GM18873 (cell line): ENCODE measurements around the gene CDCA4.

Source experiments
- ATAC-seq: cut with Tn5 transposase; IDR thresholded peaks from one replicate; pipeline ENCODE4 v1.9.1; 2021; ENCODE audit warnings: mild to moderate bottlenecking, moderate library complexity, moderate number of reproducible peaks; ENCODE audit not compliant: unreplicated experiment, low FRiP score

The CDCA4 gene

GRCh38 chr14:105059035-105059924 is 38.4 kb upstream of the CDCA4 start:
- ATAC-seq: no peak

DNA sequence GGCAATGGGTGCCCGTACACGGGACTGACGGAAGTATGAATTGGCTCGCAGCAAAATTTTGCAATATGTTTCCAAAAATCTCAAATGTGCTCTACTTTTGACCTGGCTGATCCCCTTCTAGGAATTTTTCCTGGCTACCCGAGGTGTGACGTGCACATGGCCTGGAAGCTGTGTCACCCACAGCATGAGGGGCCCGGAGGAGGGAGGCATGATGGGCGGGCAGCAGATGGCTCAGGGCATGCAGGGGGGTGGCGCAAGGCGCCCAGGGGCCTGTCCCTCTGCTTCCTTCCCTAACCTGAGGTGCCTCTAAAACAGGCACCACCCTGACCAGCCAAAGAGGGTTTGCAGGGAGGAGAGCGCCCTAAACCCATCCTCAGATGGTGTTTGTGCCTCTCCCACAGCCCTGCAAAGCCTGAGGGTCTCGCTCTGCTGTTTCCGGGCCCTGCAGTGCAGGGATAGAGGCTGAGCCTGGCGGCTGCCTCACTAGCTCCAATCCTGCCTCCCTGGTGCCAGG is 37.7 kb upstream of the CDCA4 start:
- no peak for ATAC-seq

DNA sequence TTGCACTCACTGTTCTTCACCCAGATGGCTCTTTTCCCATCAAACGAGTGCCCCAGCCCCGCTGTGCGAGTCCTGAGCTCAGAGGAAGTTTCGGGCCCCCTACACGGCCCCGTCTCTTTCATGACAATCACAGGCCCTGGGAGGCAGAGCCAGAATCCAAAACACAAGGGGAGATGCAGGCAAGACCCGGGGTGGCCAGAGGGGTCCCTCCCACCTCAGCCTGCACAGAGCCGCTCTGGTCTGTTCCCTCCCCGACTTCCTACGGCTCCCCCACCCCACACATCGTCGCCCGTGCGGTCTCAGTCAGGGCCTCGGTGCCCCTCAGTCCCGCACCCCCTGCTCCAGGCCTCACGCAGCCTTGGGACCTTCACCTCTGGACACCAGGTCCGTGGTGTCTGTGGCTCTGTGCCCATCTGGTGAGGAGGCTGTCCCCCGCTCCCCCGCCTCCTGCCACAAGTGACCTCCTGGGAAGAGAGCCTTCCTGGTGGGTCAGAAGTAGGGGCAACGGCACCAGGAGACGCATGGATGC is 35.5 kb upstream of the CDCA4 start:
- no peak for ATAC-seq

DNA sequence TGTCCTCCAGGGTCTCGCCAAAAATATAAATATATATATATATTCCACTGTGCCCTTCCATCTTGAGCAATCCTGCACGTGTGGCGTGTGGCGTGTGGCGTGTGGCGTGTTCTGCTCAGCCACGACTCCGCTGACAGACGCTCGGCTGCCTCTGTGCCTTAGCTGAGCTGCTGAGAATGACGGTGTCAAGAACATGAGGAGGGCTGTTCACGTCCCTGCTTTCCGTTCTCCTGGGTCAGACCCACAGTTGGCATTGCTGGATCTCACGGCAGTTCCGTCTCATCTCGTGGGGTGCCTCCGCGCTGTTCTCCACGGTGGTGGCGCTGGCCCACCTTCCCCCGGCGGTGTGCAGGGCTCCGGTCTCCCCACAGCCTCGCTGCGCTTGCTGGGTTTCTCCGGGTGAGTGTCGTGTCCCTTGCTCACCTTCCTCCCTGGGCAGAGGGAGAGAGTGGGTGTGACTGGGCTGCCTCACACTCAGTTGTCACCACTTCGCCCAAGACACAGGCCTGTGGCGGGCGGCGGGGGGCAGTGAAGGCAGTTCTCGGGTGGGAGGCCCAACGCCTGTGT is 34.9 kb upstream of the CDCA4 start:
- ATAC-seq: no peak

- ATAC-seq: no peak
Observed at GRCh38 chr14:105055334-105055733, 34.5 kb upstream of the CDCA4 start.

- ATAC-seq: no peak
Observed at GRCh38 chr14:105053996-105054395, 33.1 kb upstream of the CDCA4 start.

DNA sequence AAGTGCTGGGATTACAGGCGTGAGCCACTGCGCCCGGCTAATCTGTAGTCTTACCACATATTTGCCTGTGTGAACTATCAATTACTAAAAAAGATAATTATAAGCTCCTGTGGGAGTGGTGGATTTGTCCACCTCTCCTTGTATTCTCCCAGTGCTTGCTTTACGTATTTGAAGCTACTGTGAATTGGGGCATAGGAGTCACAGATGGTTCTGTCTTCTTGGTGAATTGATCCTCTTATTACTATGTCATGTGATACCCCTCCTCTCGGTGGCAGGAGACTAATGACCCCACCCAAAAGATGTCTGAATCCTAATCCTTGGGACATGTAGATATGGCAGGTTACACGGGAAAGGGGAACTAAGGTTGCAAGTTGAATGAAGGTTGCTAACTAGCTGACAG is 32.5 kb upstream of the CDCA4 start:
- no peak for ATAC-seq

GRCh38 chr14:105052110-105052458 is 31.2 kb upstream of the CDCA4 start:
- ATAC-seq: no peak

- ATAC-seq: no peak
Observed at GRCh38 chr14:105051182-105052109, 30.6 kb upstream of the CDCA4 start.

- ATAC-seq: no peak
Observed at GRCh38 chr14:105050551-105050897, 29.6 kb upstream of the CDCA4 start.

GRCh38 chr14:105049753-105050550 is 29.1 kb upstream of the CDCA4 start:
- no peak for ATAC-seq

- no peak for ATAC-seq
Observed at GRCh38 chr14:105047283-105048016, 26.6 kb upstream of the CDCA4 start.

- no peak for ATAC-seq
Observed at GRCh38 chr14:105046891-105047282, 26.0 kb upstream of the CDCA4 start.

- ATAC-seq: no peak
Observed at GRCh38 chr14:105045710-105046326, 24.9 kb upstream of the CDCA4 start.

DNA sequence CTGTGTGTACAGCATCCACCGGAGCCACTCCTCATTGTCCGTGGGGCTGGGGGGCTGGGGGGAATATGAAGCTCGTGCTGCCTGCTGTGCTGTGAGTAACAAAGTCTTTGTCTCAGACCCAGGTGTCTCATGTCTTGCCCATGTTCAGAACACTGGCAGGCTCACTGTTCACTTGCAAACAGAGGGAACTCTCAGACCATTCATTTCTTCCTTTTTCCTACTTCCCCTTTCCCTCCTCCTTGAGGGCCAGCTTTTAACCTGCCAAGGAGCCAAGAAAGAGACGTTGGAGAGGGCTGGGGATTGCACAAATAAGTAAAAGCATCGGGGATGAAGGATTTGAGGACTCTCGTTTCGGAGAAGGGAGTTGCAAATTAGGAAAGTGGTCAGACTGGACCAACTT is 22.8 kb upstream of the CDCA4 start:
- ATAC-seq: no peak

DNA sequence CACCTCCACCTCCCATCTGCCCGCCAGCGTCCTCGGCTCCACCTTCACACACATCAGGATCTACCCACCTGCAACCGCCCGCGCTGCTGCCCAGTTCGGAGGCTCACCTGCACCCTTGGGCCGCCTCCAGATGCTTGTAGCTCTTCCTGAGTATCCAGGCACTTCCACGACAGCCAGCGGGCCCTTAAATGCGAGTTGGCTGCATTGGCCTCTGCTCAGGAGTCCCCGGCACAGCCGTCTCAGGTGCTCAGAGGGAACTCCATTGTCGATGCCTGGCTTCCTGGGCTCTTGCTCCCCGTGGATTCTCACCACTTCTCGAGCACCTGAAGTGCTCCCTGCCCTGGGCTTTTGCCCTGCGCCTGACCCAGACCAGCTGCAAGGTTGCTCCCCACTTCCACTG is 21.9 kb upstream of the CDCA4 start:
- ATAC-seq: no peak

GRCh38 chr14:105041841-105042765 is 21.2 kb upstream of the CDCA4 start:
- no peak for ATAC-seq
